Measurements from ENCODE around the gene ABCC8.

ABCC8 gene

DNA sequence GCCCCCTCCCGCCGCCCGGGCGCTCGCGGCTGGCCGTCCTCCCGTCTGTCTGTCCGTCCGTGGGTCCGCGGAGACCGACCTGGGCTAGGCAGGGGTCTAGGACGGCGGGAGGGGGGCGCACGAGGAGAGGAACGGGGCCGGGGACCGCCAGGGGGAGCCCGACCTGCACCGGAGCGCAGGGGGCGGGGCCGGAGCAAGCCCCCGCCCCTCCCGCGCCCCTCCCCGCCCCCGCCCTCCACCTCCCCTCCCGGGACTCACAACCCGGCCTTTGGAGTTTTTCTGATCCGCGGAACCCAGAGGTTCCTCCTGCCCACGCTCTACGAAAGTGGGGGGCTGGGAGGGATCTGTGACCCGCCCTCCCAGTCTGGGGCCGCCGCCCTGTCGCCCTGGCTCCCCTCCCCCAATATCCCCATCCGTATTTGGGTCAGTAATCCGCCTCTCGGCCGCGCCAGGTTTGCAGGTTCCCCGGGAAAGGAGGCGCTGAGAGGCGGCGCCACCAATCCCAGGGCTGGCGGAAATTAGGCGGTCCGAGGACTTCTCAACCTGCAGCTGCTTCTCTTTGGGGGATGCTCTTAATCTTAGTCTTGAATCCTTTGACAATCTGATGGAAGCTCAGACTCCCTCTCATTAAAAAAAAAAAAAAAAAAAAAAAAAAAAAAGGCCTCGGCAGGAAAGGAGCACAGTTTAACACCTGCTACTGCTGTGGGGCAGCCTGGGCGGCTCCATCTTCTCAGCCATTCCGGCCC lies 87.3 kb downstream of the ABCC8 start:
- peak; percentile 50 to 77 (median 60) for DNase-seq (ENCODE audit: low read depth in 2 of 3, low spot score in 2 of 3)

DNA sequence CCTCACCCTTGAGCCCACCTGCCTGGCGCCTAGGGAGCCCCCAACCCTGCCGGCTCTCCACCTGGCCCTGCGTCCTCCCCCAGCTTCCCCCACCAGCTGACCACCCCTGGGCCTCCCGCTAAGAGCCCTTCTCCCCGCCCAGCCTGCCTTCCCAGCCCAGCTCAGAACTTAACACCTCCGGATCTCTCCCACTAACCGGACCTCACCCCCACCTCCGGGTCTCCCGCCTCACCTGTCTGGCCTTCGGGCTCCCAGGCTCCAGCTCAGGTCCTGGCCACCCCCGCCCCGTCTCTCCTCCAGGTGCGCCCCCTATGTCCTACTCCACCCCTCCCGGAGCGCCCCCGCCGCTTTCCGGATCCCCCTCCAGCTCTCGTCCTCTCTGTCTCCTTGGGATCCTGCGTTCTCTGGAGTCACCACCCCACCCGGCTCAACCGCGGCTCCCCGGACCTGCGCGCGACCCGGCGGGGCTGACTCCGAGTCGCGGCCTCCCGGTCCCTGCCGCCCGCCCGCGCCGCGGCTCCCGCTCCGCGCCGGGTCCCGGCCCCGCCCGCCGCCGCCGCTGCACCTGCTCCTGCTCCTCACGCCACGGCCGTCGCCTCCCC lies 87.9 kb downstream of the ABCC8 start, which contains the start of gene KCNJ11:
Gene KCNJ11 (minus strand): TSS at position 51 of the 602 bp plus-strand sequence. CDS start 568 bp downstream, outside the sequence.
- DNase-seq (ENCODE audit: low read depth in 2 of 3, low spot score in 2 of 3), result no peak

DNA sequence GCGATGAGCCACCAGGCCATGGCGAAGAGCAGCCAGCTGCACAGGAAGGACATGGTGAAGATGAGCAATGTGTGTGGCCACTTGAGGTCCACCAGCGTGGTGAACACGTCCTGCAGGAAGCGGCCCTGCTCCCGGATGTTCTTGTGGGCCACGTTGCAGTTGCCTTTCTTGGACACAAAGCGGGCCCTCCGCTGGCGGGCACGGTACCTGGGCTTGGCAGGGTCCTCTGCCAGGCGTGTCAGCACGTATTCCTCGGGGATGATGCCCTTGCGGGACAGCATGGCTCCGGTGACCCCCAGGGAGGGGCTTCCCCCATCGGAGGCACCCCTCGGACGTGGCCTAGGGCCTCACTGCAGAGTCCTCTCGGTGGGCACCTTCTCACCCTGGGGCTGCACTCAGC lies 88.8 kb downstream of the ABCC8 start:
- no peak for DNase-seq (ENCODE audit: low read depth in 2 of 3, low spot score in 2 of 3)

DNA sequence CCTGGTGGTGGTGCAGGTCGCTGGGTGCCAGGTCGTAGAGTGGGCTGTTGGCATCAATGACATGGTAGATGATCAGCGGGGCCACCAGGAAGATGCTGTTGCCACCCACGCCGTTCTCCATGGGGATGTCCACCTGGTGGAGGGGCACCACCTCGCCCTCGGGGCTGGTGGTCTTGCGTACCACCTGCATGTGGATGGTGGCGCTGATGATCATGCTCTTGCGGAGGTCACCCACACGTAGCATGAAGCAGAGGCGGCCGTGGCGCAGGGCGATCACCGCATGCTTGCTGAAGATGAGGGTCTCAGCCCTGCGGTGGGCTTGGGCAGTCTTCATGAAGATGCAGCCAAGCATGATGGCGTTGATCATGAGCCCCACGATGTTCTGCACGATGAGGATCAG lies 89.4 kb downstream of the ABCC8 start:
- DNase-seq (ENCODE audit: low read depth in 2 of 3, low spot score in 2 of 3), result no peak

DNA sequence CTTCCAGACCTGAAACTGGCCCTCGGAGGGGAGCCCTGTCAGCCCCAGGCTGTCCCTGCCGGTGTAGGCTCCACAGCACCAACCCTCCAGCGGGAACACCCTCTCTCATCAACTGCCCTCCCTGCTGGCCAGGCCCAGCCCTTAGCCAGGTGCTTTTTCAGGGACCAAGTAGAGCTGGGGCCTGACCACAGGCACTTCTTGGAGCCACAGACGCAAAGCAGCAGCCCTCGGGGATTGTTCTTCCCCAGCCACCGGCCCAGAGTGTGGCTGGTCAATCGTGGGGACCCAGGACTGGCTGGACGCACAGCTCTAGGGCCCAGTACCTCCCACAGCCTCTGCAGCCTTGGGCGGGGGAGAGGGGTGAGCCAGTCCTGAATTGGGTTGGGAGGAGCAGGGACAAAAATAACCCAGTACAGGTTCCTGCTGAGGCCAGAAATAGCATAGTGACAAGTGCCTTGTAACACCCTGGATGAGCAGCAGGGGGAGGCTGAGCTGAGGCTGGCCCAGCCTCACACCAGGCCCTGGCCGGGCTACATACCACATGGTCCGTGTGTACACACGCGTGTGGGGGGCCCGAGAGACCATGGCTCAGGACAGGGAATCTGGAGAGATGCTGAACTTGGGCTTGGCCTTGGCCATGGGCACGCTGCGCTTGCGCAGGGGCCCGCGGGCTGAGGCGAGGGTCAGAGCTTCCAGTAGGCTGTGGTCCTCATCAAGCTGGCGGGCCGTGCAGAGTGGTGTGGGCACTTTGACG lies 90.1 kb downstream of the ABCC8 start:
- peak in 1 of 3 experiments; percentile 11 for DNase-seq (ENCODE audit: low read depth in 2 of 3, low spot score in 2 of 3)

DNA sequence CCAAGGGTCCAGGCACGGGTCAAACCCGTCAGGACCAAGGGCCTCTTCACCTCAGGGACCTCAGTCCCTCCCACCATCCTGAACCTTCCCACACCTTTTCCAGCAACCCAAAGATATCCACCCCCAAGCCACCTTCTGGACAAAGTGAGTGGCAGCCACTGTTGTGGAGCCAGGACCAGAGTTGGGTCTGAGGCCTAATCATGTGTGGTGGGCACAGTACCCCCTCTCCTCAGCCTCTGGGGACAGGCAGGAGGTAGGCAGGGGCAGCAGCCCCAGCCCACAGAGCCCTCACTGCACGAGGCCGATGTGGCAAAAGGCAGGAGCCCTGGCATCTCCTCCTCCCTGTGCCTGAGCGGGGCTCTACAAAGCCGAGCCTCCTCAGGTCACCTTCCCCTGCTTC lies 90.7 kb downstream of the ABCC8 start:
- DNase-seq (ENCODE audit: low read depth in 2 of 3, low spot score in 2 of 3), result no peak

DNA sequence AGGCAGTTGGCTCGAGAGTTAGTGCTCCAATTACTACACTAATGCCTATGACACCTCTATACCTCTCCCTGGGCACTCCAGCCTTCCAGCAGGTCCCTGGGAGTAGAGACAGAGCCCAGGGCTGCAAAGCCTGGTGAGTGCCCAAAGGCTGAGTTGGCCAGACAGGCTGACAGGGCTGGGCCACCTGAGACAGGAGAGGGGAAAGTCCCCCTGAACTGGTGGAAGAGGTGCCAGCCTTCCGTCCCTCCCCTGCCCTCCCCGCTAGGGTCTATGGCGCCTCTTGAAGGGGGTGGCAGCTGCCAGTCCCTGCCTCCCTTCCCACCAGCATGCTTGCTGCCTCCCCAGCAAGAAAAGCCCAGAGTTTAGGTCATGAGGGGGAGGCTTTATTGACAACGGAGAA lies 91.2 kb downstream of the ABCC8 start:
- no peak for DNase-seq (ENCODE audit: low read depth in 2 of 3, low spot score in 2 of 3)

DNA sequence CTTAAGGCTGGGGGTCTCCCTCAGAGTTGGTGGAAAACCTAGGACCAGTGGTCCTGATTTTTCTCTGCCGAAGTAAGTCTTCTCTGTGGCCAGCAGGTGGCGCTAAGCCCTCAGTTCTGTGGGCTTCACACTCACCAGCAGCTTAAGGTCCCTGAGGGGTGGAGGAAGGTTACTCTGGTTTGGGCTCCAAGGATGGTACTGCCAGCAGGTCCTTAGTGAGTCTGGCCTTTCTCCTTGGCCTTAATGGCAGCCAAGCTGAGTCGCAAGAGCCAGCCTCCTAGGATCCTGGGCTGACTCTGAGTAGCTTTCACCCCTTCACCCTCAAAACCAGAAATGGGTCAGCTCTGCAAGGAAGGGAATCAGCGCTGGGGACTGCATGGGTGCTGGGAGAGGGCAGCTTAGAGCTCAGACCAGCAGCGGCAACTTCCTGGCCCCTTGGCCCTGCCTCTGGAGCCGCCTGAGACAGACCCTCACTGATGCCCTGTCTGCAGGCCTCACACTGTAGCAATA lies 92.6 kb downstream of the ABCC8 start:
- peak; percentile 30 to 60 (median 51) for DNase-seq (ENCODE audit: low read depth in 2 of 3, low spot score in 2 of 3)

DNA sequence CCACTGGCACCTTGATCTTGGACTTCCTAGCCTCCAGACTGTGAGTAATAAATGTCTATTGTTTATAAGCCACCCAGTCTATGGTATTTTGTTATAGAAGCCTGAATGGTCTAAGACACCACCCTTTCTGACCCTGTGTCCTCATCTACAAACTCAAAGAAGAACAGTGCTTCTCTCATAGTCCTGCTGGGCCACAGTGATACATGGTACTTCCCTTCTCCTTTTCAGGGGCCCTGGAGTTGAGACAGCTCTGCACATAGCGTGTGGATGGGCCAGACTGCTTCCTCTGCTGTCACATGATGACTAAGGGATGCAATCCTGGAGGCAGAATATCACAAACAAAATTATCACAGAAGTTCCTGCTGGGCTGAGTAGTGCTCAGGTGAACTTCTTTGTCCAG lies 93.2 kb downstream of the ABCC8 start:
- no peak for DNase-seq (ENCODE audit: low read depth in 2 of 3, low spot score in 2 of 3)

DNA sequence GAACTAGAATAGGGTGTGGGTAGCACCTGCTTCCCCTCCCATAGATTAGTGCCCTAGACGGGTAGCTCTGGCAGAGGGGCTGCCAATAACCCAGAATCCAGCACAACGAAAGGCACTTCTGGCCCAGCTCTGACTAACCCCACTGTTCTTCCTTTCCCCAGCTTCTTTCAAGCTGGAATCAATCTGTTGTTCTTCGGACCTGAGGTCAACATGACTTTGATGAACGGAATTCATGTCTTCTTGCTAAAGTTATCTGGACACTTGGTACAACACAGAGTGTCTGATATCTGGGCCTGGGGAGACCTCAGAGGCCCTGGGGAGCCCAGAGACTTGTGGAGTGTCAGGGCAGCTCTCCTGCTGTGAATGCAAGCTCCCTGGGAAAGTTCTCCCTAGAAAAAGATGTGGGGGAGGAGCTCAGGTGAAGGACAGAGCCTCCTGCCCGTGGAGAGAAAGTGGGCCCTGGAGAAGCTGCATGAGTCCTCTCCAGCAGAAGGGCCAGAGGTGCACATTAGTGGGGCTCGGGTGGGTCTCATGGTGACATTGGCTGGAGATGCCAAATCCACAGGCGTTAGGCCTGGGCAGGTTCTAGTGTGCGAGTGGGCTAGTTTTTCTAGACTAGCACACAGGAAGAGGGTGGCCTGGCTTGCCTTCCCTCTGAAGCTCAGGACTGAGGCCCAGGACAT lies 94.5 kb downstream of the ABCC8 start:
- no peak for DNase-seq (ENCODE audit: low read depth in 2 of 3, low spot score in 2 of 3)

DNA sequence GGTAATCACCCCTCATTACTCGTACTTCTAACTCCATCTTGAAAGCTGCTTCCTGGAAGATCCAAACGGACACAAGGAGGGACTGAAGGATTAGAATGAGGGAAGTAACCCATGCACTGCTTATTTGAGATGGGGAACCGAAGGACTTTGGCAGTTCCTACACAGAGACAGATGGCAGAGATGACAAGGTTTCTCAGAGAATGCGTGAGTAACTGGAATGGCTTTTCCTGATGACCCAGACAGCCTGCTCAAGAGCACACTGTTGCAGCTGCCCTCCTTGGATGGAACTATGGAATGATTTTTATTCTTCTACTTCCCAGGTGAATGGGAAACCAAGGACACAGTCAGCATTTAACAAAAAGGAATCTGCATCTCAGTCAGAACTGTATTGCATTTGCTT lies 95.5 kb downstream of the ABCC8 start:
- DNase-seq (ENCODE audit: low read depth in 2 of 3, low spot score in 2 of 3), result no peak

DNA sequence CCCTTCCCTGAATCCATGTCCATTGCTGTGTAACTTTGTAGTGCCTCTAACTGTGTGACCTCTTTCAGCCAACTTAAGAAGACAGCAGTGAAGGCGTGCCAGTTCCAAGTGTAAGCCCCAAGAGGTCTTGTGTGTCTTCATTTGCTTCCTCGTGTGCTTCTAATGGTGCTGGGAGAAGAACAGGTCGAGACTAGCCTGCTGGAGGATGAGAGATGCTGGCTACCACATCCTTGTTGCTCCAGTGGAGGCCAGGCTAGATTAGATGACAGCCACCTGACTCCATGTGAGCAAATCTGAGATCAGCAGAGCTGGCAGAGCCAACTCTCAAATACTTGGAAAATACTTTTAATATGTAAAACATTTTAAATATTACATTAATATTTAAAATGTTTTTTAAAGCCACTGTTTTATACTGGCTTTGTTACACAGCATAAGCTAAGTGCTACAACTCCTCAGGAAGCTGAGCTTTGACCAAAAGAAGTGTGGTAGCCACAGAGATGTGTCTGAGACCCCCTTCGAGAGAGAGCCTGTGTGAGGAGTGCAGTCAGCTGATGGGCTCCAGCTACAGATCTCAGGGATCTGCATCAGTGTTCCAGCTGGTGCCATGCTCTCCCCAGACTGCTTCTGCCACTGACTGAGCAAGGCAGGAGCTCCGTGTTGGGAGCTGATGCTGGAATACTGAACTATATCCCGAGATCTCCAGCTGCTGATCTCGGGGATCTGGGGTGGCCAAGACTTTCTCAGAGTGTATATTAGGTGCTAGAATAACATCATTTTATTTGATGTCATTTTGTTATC lies 97.1 kb downstream of the ABCC8 start:
- no peak for DNase-seq (ENCODE audit: low read depth in 2 of 3, low spot score in 2 of 3)

DNA sequence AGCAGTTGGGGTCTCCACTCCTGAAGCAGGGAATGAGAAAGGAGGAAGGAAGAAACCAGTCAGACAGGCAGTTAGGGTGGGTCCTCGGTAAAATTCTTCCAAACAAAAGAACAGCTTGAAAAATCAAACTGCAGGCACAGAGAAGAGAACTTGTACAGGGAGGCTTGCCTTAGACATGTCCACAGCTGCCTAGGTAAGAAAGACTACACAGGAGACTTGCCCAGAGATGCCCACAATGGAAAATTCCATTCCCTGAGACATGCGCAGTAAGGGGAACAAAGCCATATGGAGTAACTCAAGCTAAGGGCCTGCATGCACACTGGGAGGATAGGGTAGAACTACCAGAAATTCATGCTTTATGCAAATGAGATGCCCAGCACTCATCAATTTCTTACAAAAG lies 98.0 kb downstream of the ABCC8 start:
- no peak for DNase-seq (ENCODE audit: low read depth in 2 of 3, low spot score in 2 of 3)

DNA sequence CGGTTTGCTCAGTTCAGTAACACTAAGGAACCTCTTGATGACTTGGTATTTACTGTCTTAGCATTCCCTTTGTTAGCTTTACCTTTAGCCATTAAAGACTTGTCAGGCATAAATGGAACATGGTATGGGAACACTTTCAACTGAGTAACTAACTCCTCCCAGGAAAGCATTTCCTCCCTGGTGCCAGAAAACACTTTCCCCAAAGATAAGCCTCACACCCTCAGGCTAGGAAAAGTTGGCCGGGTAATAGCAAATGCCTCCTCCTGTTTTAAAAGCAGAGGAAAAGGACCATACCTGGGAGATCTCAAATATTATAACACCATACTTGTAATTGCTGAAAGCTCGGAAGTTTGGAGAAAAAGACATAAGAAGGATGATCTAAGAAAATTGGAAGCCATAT lies 100.2 kb downstream of the ABCC8 start:
- DNase-seq (ENCODE audit: low read depth in 2 of 3, low spot score in 2 of 3), result no peak

DNA sequence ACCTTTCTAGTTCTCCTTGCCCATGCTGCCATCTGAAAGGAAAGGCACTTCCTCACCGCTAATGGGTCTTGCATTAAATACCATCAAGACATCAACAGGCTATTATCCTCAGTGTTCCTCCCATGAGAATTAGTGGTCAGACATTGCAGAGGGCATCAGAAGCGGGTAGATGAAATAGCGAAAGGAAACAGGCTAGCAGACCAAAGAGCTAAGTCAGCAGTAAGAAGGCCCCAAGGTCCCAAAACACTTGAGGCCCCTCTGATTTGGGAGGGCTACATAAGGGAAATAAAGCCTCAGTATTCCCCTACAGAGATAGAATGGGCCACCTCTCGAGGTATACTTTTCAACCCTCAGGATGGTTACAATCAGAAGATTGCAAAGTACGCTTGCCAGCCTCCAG lies 101.1 kb downstream of the ABCC8 start:
- no peak for DNase-seq (ENCODE audit: low read depth in 2 of 3, low spot score in 2 of 3)

DNA sequence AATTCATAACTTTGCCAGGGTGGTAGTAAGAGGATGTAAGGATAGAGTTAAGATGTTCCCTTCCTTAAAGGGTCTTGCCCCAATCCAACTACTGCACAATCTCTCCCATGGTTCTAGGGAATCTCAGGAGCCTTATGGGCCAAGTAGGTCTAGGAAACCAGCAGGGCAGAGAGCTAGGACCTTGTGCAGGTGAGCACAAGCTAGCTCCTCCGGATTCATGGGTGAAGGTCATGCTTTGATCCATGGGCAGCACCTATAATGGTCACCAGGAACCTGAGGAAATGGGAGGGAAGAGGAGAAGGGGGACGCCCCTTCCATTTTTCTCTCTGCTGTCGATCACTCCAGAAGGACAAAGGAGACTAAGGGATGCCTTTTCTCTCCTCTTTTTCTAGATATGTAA lies 105.0 kb downstream of the ABCC8 start:
- DNase-seq (ENCODE audit: low read depth in 2 of 3, low spot score in 2 of 3), result no peak

DNA sequence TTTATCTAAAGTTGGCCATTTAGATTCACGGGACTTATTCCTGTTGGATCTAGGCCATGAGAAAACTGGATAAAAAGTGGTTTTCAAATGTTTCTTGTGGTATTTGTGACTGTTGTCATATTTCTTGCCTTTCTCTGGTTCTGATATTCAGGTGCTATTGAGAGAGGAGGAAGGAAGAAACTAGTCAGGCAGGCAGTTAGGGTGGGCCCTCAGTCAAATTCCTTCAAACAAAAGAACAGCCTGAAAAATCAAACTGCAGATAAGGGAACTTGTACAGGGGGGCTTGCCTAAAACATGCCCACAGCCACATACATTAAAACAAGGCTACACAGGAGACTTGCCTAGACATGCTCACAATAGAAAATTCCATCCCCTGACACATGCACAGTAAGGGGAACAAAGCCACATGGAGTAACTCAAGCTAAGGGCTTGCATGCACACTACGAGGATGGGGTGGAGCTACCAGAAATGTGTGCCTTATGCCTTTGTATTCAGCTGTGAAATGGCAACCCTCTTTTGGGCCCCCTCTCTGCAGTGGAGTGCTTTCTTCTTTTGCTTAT lies 106.9 kb downstream of the ABCC8 start:
- no peak for DNase-seq (ENCODE audit: low read depth in 2 of 3, low spot score in 2 of 3)

DNA sequence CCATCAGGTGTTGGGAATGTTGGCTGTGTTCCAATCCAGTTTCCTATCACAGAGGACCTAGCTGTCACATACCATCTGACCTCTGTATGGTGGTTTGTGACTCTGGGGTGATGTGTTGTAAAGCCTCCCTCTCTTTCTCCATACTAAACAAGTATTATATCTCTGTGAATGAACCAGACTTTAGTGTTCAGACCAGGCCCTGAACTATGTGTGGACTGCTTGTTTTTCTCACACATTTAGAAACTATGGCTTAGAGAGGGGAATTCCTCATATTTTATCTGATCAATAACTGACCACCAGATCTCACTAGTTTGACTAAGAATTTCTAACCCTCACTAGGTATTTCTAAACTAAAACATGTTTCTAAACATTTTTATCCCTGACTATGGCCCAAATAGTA lies 107.6 kb downstream of the ABCC8 start:
- DNase-seq (ENCODE audit: low read depth in 2 of 3, low spot score in 2 of 3), result no peak

DNA sequence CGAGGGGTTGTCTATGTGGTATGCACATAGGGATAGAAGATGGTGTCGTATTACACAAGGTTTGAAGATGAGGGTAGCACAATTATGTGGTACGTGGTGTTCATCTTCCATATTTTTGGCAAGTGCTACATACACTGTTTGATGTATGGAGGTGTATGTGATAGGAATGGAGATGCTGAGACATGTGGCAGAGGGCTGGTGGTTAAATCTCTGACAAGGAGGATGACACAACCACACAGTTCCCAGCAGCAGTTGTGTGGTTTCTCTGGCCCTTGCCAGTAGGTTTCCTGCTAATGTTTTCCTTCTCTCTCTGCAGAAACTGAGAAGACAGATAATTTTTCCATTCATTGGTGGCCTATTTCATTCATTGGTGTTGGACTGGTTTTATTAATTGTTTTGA lies 108.1 kb downstream of the ABCC8 start:
- no peak for DNase-seq (ENCODE audit: low read depth in 2 of 3, low spot score in 2 of 3)

DNA sequence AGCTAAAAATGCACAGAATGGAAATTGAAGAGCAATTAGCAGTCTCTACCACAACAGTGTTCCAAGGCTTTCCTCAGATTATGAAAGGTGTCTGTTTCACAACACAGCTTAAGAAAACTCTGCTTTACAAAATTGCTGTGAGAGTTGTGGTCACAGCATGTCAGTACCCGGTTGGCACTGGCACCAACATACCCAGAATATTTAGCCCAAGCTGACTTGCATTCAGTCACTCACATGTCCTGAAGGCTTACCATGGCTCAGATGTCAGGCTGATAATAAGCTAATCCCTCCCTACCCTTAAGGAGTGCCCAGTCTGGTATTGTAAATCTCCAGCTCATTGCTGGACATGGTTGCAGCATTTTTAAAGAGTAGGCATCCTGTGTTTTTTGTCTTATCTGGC lies 110.2 kb downstream of the ABCC8 start:
- no peak for DNase-seq (ENCODE audit: low read depth in 2 of 3, low spot score in 2 of 3)

All from activated CD8-positive, alpha-beta memory T cell treated with anti-CD3 and anti-CD28 coated beads for 48 hours (primary cell).